HEK293T (cell line): Measurements from ENCODE around the gene CIDEB.

Source experiments
- CTCF ChIA-PET: fragments of 350-600 bp; formaldehyde crosslinking; extraction: SDS; loops from one replicate; lab custom pipeline; 2021; ENCODE audit warnings: antibody characterized with exemption, inconsistent platforms; lab: Yijun Ruan, JAX
- POLR2A ChIA-PET: fragments of 350-600 bp; formaldehyde crosslinking; extraction: SDS; loops from one replicate; lab custom pipeline; 2020; ENCODE audit warnings: antibody characterized with exemption, inconsistent platforms; lab: Yijun Ruan, JAX
- DNase-seq: peaks from one replicate; pipeline ENCODE4 v3.0.0; 2012; ENCODE audit warnings: mixed read lengths; ENCODE audit errors: extremely low spot score
- ARNT ChIP-seq: fragments of 450-650 bp; IDR thresholded peaks from 2 replicates; pipeline ENCODE4 v1.6.1; 2017; ENCODE audit warnings: mild to moderate bottlenecking
- BHLHE40 ChIP-seq: fragments of 450-650 bp; IDR thresholded peaks from 2 replicates; pipeline ENCODE4 v1.6.1; 2016; ENCODE audit warnings: mild to moderate bottlenecking, moderate library complexity, borderline replicate concordance
- CTBP1 ChIP-seq: fragments of 450-650 bp; IDR thresholded peaks from 2 replicates; pipeline ENCODE4 v1.6.1; 2016; ENCODE audit warnings: borderline replicate concordance
- ELF4 ChIP-seq: fragments of 450-650 bp; IDR thresholded peaks from 2 replicates; pipeline ENCODE4 v1.6.1; 2017; ENCODE audit warnings: antibody characterized with exemption
- FOXA1 ChIP-seq: fragments of 450-650 bp; IDR thresholded peaks from 2 replicates; pipeline ENCODE4 v1.6.1; 2016; ENCODE audit warnings: mild to moderate bottlenecking
- FOXK2 ChIP-seq: fragments of 450-650 bp; IDR thresholded peaks from 2 replicates; pipeline ENCODE4 v1.6.1; 2016; ENCODE audit warnings: mild to moderate bottlenecking
- FOXM1 ChIP-seq: fragments of 450-650 bp; IDR thresholded peaks from 2 replicates; pipeline ENCODE4 v1.6.1; 2017; ENCODE audit warnings: mild to moderate bottlenecking, borderline replicate concordance
- HDGF ChIP-seq: fragments of 450-650 bp; IDR thresholded peaks from 2 replicates; pipeline ENCODE4 v1.6.1; 2017; ENCODE audit warnings: antibody characterized with exemption, borderline replicate concordance
- L3MBTL2 ChIP-seq: fragments of 450-650 bp; conservative IDR thresholded peaks from 2 replicates; pipeline ENCODE4 v1.6.1; 2016; ENCODE audit warnings: mild to moderate bottlenecking
- LEF1 ChIP-seq: fragments of 450-650 bp; IDR thresholded peaks from 2 replicates; pipeline ENCODE4 v1.6.1; 2017; ENCODE audit warnings: mild to moderate bottlenecking, borderline replicate concordance
- NFRKB ChIP-seq: fragments of 450-650 bp; IDR thresholded peaks from 2 replicates; pipeline ENCODE4 v1.6.1; 2016; ENCODE audit warnings: mild to moderate bottlenecking, moderate library complexity
- PKNOX1 ChIP-seq: fragments of 450-650 bp; IDR thresholded peaks from 2 replicates; pipeline ENCODE4 v1.6.1; 2016
- SP1 ChIP-seq: fragments of 450-650 bp; IDR thresholded peaks from 2 replicates; pipeline ENCODE4 v1.6.1; 2017
- SUZ12 ChIP-seq: fragments of 450-650 bp; IDR thresholded peaks from 2 replicates; pipeline ENCODE4 v1.6.1; 2016; ENCODE audit warnings: mild to moderate bottlenecking
- TARDBP ChIP-seq: fragments of 450-650 bp; IDR thresholded peaks from 2 replicates; pipeline ENCODE4 v1.6.1; 2016
- ZNF384 ChIP-seq: fragments of 450-650 bp; IDR thresholded peaks from 2 replicates; pipeline ENCODE4 v1.6.1; 2016

The CIDEB gene

GRCh38 chr14:24334431-24335291, 26.9 kb upstream of the CIDEB start, which contains the start of gene ADCY4:
Gene ADCY4 (minus strand): TSS chr14:24335071. CDS start chr14:24334652, 419 bp downstream.
- ChIA-PET CTCF (interaction anchor here (0.7 to 9.6 kb wide), 7 partner anchors 11 to 121 kb away, joined by 3 to 145 read pairs (median 11); partner anchors contain the start of genes CBLN3, CHMP4A, CIDEB and KHNYN), POLR2A (interaction anchor here (1.1 to 2.4 kb wide), 4 partner anchors 95 to 102 kb away, joined by 5 to 37 read pairs (median 8); partner anchors contain the start of genes CBLN3 and KHNYN)
- no peak for DNase-seq
- TF ChIP-seq NFRKB (no peak), CTBP1 (no peak), ELF4 (no peak), SUZ12 (no peak), BHLHE40 (no peak), SP1 (no peak), FOXK2 (no peak), TARDBP (no peak), PKNOX1 (no peak), L3MBTL2 (no peak), LEF1 (no peak), FOXM1 (no peak), ZNF384 (no peak), HDGF (no peak), ARNT (no peak), FOXA1 (no peak)

- ChIA-PET CTCF (interaction anchor here (0.6 to 9.6 kb wide), 16 partner anchors 11 to 111 kb away, joined by 3 to 145 read pairs (median 5); partner anchors contain the start of genes CBLN3, CIDEB, DHRS1 and KHNYN), POLR2A (interaction anchor here (0.9 to 2.0 kb wide), 9 partner anchors 34 to 109 kb away, joined by 3 to 37 read pairs (median 4); partner anchors contain the start of genes KHNYN and TINF2)
- TF ChIP-seq HDGF: no peak
- peak; percentile 71 for DNase-seq
Measured at GRCh38 chr14:24332268-24332993, 24.7 kb upstream of the CIDEB start.

- DNase-seq: no peak
- CTCF ChIA-PET: interaction anchor here (0.6 to 9.6 kb wide), 5 partner anchors 32 to 105 kb away, joined by 3 to 145 read pairs (median 4); partner anchors contain the start of genes CBLN3, DHRS1, KHNYN and NOP9
- POLR2A ChIA-PET: interaction anchor here (0.9 to 2.0 kb wide), 6 partner anchors 35 to 110 kb away, joined by 4 to 8 read pairs (median 4); partner anchors contain the start of gene KHNYN
- TF ChIP-seq FOXM1 (no peak), TARDBP (no peak), ZNF384 (0 out of 2 replicates have a peak, but pooled peaks have one; percentile 58), SUZ12 (no peak)
Measured at GRCh38 chr14:24331731-24332267, 24.0 kb upstream of the CIDEB start.

- ChIA-PET POLR2A (interaction anchor here (0.9 to 2.0 kb wide), 4 partner anchors 101 to 111 kb away, joined by 3 to 5 read pairs (median 4); no protein-coding TSS in a partner anchor), CTCF (interaction anchor here (0.6 to 9.6 kb wide), 4 partner anchors 32 to 99 kb away, joined by 3 to 145 read pairs (median 3); partner anchors contain the start of genes CBLN3, DHRS1, KHNYN and NOP9)
- TF ChIP-seq NFRKB (no peak), FOXA1 (no peak), FOXM1 (no peak), HDGF (no peak), PKNOX1 (no peak), SP1 (no peak), ZNF384 (no peak), BHLHE40 (no peak), FOXK2 (no peak), SUZ12 (no peak), ELF4 (no peak), ARNT (no peak), CTBP1 (no peak), L3MBTL2 (no peak), TARDBP (no peak), LEF1 (no peak)
Measured at GRCh38 chr14:24330973-24331674, 23.3 kb upstream of the CIDEB start.

GRCh38 chr14:24329736-24330135, 22.0 kb upstream of the CIDEB start:
- no peak for DNase-seq
- no peak for TF ChIP-seq FOXK2
- no peak for TF ChIP-seq ZNF384
- no peak for TF ChIP-seq LEF1
- no peak for TF ChIP-seq SP1
- no peak for TF ChIP-seq ARNT
- TF ChIP-seq NFRKB: no peak
- no peak for TF ChIP-seq PKNOX1
- no peak for TF ChIP-seq HDGF
- no peak for TF ChIP-seq BHLHE40
- no peak for TF ChIP-seq FOXM1
- TF ChIP-seq CTBP1: no peak
- ChIA-PET CTCF (interaction anchor here (9.6 kb wide), 1 partner anchor 101 kb away, joined by 145 read pairs; the partner anchor contains the start of genes CBLN3 and KHNYN), POLR2A (no interaction called here)

More at GRCh38 chr14:24330973-24331674, 23.3 kb upstream of the CIDEB start:
- DNase-seq: no peak
